GM23338 (cell line): ENCODE results near the gene SLC25A29. TPM values are rescaled to one million over a fixed set of nuclear protein-coding genes. Genes with fewer than 3 reads are reported as not detected.
A peak's percentile ranks its signal among the peaks of the same experiment; 100 is the strongest.

Experiments used
- ATAC-seq: fragments of 200-7000 bp; cut with Tn5 transposase; 3 replicates; pipeline ENCODE4 v1.9.1; 2020
- DNase-seq: peaks from one replicate; pipeline ENCODE4 v3.0.0-alpha.2; 2015; ENCODE audit warnings: low spot score
- H2AFZ ChIP-seq: fragments of 200-600 bp; sonication (generic); 2 replicates; pipeline ENCODE4 v1.8.0; 2016; ENCODE audit warnings: antibody characterized with exemption, mild to moderate bottlenecking, moderate library complexity
- H3F3A ChIP-seq: fragments of 200-600 bp; sonication (generic); replicated peaks from 2 replicates; pipeline ENCODE4 v1.8.0; 2017; ENCODE audit warnings: antibody characterized with exemption, mixed run types, low read depth
- H3K27ac ChIP-seq: fragments of 200-600 bp; sonication (generic); 2 replicates; pipeline ENCODE4 v1.6.1; 2016; ENCODE audit warnings: low read depth
- H3K27me3 ChIP-seq: fragments of 200-600 bp; sonication (generic); 2 replicates; pipeline ENCODE4 v1.8.0; 2016; ENCODE audit warnings: mild to moderate bottlenecking, mixed run types, moderate library complexity; ENCODE audit not compliant: insufficient read depth
- H3K36me3 ChIP-seq: fragments of 200-600 bp; sonication (generic); 2 replicates; pipeline ENCODE4 v1.8.0; 2016; ENCODE audit warnings: mild to moderate bottlenecking; ENCODE audit not compliant: insufficient read depth
- H3K4me1 ChIP-seq: fragments of 200-600 bp; sonication (generic); 2 replicates; pipeline ENCODE4 v1.8.0; 2016; ENCODE audit warnings: mild to moderate bottlenecking, moderate library complexity; ENCODE audit not compliant: insufficient read depth
- H3K4me2 ChIP-seq: fragments of 200-600 bp; sonication (generic); 2 replicates; pipeline ENCODE4 v1.7.1; 2017; ENCODE audit warnings: mixed run types
- H3K4me3 ChIP-seq: fragments of 200-600 bp; sonication (generic); 2 replicates; pipeline ENCODE4 v1.6.1; 2016; ENCODE audit warnings: mixed run types
- H3K79me2 ChIP-seq: fragments of 200-600 bp; sonication (generic); replicated peaks from 2 replicates; pipeline ENCODE4 v1.8.0; 2017; ENCODE audit warnings: mild to moderate bottlenecking; ENCODE audit not compliant: insufficient read depth
- H3K9me2 ChIP-seq: fragments of 200-600 bp; sonication (generic); 2 replicates; pipeline ENCODE4 v1.8.0; 2017; ENCODE audit not compliant: insufficient read depth
- H4K20me1 ChIP-seq: fragments of 200-600 bp; sonication (generic); replicated peaks from 2 replicates; pipeline ENCODE4 v1.8.0; 2017; ENCODE audit warnings: mild to moderate bottlenecking; ENCODE audit not compliant: insufficient read depth
- H3K27ac Mint-ChIP-seq: 2 replicates; pipeline ENCODE4 v1.8.0; 2020; ENCODE audit warnings: inconsistent platforms, mild to moderate bottlenecking, moderate library complexity, mixed read lengths
- H3K27me3 Mint-ChIP-seq: 3 replicates; pipeline ENCODE4 v1.8.0; 2022; ENCODE audit warnings: low read depth, mild to moderate bottlenecking, moderate library complexity, mixed read lengths, inconsistent platforms; ENCODE audit not compliant: insufficient read depth, poor library complexity
- H3K36me3 Mint-ChIP-seq: 3 replicates; pipeline ENCODE4 v1.8.0; 2021; ENCODE audit warnings: low read depth, mild to moderate bottlenecking, inconsistent platforms, moderate library complexity, mixed read lengths
- H3K4me1 Mint-ChIP-seq: 3 replicates; pipeline ENCODE4 v1.8.0; 2020; ENCODE audit warnings: mild to moderate bottlenecking, inconsistent platforms, mixed read lengths
- H3K4me3 Mint-ChIP-seq: 3 replicates; pipeline ENCODE4 v1.8.0; 2021; ENCODE audit warnings: moderate library complexity, mild to moderate bottlenecking, inconsistent platforms, mixed read lengths
- H3K9me3 Mint-ChIP-seq: 3 replicates; pipeline ENCODE4 v1.8.0; 2020; ENCODE audit warnings: moderate library complexity, mild to moderate bottlenecking, inconsistent platforms, mixed read lengths
- EZH2 ChIP-seq: fragments of 200-600 bp; sonication (generic); IDR thresholded peaks from one replicate; pipeline ENCODE4 v1.8.0; 2017; ENCODE audit warnings: antibody characterized with exemption, mild to moderate bottlenecking, low read depth; ENCODE audit not compliant: unreplicated experiment
- JUNB ChIP-seq: IDR thresholded peaks from one replicate; pipeline ENCODE4 v1.6.1; 2016; ENCODE audit warnings: antibody characterized with exemption; ENCODE audit not compliant: unreplicated experiment
- ZNF114 ChIP-seq: fragments of 250-450 bp; sonication (Bioruptor Pico); IDR thresholded peaks from 2 replicates; pipeline ENCODE4 v1.5.0; 2020; ENCODE audit warnings: mild to moderate bottlenecking, moderate library complexity
- ZNF331 ChIP-seq: fragments of 250-450 bp; sonication (Bioruptor Pico); IDR thresholded peaks from 2 replicates; pipeline ENCODE4 v1.5.0; 2020; ENCODE audit warnings: low read depth, mild to moderate bottlenecking, moderate library complexity
- polyA plus RNA-seq: library from polyadenylated mRNA; unstranded; fragments of >200 nt; fragmentation: Nextera tagmentation; extraction: Ambion mirVana; gene quantifications from 2 replicates; pipeline ENCODE4 v1.2.1, GENCODE V29; 2016
- total RNA-seq: library from RNA; depleted of rRNA; stranded (reverse); fragments of >200 nt; shearing (Covaris generic); gene quantifications from 2 replicates; pipeline ENCODE4 v1.2.3, GENCODE V29; 2014
- TF ChIP-seq, protein P1 (sequence below): fragments of 250-450 bp; sonication (Bioruptor Pico); IDR thresholded peaks from 2 replicates; pipeline ENCODE4 v1.5.0; 2020; ENCODE audit warnings: mild to moderate bottlenecking, moderate library complexity
- TF ChIP-seq, protein P2 (sequence below), 2 experiments: fragments of 200-600 bp in 1 of 2; sonication (generic) in 1 of 2; conservative IDR thresholded peaks; 2 replicates each; pipeline versions ENCODE4 v1.5.1 to v1.6.1; 2016 to 2017; ENCODE audit warnings: antibody characterized with exemption in 2 of 2, low read depth in 2 of 2, mild to moderate bottlenecking in 2 of 2, moderate library complexity in 1 of 2
- TF ChIP-seq, protein P3 (sequence below): IDR thresholded peaks from one replicate; pipeline ENCODE4 v1.6.1; 2018; ENCODE audit warnings: antibody characterized with exemption; ENCODE audit not compliant: unreplicated experiment

SLC25A29 gene
- total and polyA plus RNA-seq, 2 experiments from 2014 or later: 65.6 to 206 TPM

DNA sequence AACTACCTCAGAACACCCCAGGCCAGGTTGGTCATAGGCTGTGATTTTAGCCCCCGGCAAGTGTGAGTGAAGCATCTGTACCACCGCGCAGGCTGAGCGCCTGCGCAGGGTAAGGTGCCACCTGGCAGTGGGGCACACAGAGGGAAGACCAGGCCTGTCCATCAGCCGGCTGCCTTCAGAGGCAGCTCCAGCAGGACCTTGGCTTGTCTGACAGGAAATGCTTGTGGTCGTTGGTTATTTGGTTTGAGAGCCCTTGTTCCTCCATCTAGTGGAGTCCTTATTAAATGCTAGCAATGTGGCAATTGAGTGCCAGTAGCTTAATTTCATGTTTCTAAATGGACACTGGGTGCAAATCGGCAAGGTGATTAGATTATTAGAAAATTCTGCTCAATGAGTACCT is 27.5 kb downstream of the SLC25A29 start:
- H3K4me2 ChIP-seq: no peak overlapping the region
- peaks cover 27% of the 10 kb centered on the region for H3K36me3 Mint-ChIP-seq
- H3F3A ChIP-seq: peaks cover 27% of the 10 kb centered on the region; the same call in 1 of the 2 replicates
- H3K79me2 ChIP-seq: peaks cover 91% of the 10 kb centered on the region
- H3K4me3 ChIP-seq: no peak overlapping the region
- H3K4me1 ChIP-seq: peaks cover 48% of the 10 kb centered on the region
- peaks cover 5% of the 10 kb centered on the region for H3K36me3 ChIP-seq
- TF ChIP-seq JUNB (no peak), EZH2 (no peak), ZNF331 (CRISPR knock-in tag) (no peak), ZNF114 (CRISPR knock-in tag) (no peak)
- TF ChIP-seq, protein P1, sequence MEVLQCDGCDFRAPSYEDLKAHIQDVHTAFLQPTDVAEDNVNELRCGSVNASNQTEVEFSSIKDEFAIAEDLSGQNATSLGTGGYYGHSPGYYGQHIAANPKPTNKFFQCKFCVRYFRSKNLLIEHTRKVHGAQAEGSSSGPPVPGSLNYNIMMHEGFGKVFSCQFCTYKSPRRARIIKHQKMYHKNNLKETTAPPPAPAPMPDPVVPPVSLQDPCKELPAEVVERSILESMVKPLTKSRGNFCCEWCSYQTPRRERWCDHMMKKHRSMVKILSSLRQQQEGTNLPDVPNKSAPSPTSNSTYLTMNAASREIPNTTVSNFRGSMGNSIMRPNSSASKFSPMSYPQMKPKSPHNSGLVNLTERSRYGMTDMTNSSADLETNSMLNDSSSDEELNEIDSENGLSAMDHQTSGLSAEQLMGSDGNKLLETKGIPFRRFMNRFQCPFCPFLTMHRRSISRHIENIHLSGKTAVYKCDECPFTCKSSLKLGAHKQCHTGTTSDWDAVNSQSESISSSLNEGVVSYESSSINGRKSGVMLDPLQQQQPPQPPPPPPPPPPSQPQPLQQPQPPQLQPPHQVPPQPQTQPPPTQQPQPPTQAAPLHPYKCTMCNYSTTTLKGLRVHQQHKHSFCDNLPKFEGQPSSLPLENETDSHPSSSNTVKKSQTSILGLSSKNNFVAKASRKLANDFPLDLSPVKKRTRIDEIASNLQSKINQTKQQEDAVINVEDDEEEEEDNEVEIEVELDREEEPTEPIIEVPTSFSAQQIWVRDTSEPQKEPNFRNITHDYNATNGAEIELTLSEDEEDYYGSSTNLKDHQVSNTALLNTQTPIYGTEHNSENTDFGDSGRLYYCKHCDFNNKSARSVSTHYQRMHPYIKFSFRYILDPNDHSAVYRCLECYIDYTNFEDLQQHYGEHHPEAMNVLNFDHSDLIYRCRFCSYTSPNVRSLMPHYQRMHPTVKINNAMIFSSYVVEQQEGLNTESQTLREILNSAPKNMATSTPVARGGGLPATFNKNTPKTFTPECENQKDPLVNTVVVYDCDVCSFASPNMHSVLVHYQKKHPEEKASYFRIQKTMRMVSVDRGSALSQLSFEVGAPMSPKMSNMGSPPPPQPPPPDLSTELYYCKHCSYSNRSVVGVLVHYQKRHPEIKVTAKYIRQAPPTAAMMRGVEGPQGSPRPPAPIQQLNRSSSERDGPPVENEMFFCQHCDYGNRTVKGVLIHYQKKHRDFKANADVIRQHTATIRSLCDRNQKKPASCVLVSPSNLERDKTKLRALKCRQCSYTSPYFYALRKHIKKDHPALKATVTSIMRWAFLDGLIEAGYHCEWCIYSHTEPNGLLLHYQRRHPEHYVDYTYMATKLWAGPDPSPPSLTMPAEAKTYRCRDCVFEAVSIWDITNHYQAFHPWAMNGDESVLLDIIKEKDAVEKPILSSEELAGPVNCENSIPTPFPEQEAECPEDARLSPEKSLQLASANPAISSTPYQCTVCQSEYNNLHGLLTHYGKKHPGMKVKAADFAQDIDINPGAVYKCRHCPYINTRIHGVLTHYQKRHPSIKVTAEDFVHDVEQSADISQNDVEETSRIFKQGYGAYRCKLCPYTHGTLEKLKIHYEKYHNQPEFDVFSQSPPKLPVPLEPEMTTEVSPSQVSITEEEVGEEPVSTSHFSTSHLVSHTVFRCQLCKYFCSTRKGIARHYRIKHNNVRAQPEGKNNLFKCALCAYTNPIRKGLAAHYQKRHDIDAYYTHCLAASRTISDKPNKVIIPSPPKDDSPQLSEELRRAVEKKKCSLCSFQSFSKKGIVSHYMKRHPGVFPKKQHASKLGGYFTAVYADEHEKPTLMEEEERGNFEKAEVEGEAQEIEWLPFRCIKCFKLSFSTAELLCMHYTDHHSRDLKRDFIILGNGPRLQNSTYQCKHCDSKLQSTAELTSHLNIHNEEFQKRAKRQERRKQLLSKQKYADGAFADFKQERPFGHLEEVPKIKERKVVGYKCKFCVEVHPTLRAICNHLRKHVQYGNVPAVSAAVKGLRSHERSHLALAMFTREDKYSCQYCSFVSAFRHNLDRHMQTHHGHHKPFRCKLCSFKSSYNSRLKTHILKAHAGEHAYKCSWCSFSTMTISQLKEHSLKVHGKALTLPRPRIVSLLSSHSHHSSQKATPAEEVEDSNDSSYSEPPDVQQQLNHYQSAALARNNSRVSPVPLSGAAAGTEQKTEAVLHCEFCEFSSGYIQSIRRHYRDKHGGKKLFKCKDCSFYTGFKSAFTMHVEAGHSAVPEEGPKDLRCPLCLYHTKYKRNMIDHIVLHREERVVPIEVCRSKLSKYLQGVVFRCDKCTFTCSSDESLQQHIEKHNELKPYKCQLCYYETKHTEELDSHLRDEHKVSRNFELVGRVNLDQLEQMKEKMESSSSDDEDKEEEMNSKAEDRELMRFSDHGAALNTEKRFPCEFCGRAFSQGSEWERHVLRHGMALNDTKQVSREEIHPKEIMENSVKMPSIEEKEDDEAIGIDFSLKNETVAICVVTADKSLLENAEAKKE (CRISPR knock-in tag): no peak
- TF ChIP-seq, protein P2, sequence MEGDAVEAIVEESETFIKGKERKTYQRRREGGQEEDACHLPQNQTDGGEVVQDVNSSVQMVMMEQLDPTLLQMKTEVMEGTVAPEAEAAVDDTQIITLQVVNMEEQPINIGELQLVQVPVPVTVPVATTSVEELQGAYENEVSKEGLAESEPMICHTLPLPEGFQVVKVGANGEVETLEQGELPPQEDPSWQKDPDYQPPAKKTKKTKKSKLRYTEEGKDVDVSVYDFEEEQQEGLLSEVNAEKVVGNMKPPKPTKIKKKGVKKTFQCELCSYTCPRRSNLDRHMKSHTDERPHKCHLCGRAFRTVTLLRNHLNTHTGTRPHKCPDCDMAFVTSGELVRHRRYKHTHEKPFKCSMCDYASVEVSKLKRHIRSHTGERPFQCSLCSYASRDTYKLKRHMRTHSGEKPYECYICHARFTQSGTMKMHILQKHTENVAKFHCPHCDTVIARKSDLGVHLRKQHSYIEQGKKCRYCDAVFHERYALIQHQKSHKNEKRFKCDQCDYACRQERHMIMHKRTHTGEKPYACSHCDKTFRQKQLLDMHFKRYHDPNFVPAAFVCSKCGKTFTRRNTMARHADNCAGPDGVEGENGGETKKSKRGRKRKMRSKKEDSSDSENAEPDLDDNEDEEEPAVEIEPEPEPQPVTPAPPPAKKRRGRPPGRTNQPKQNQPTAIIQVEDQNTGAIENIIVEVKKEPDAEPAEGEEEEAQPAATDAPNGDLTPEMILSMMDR (conservative IDR thresholded peaks at IDR 0.05; ENCODE audit: low read depth in 2 of 2): no peak
- TF ChIP-seq, protein P3, sequence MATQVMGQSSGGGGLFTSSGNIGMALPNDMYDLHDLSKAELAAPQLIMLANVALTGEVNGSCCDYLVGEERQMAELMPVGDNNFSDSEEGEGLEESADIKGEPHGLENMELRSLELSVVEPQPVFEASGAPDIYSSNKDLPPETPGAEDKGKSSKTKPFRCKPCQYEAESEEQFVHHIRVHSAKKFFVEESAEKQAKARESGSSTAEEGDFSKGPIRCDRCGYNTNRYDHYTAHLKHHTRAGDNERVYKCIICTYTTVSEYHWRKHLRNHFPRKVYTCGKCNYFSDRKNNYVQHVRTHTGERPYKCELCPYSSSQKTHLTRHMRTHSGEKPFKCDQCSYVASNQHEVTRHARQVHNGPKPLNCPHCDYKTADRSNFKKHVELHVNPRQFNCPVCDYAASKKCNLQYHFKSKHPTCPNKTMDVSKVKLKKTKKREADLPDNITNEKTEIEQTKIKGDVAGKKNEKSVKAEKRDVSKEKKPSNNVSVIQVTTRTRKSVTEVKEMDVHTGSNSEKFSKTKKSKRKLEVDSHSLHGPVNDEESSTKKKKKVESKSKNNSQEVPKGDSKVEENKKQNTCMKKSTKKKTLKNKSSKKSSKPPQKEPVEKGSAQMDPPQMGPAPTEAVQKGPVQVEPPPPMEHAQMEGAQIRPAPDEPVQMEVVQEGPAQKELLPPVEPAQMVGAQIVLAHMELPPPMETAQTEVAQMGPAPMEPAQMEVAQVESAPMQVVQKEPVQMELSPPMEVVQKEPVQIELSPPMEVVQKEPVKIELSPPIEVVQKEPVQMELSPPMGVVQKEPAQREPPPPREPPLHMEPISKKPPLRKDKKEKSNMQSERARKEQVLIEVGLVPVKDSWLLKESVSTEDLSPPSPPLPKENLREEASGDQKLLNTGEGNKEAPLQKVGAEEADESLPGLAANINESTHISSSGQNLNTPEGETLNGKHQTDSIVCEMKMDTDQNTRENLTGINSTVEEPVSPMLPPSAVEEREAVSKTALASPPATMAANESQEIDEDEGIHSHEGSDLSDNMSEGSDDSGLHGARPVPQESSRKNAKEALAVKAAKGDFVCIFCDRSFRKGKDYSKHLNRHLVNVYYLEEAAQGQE: no peak
- peaks cover 58% of the 10 kb centered on the region for H4K20me1 ChIP-seq
- H3K27ac Mint-ChIP-seq: no peak overlapping the region
- no peaks in the 10 kb centered on the region for H3K27me3 Mint-ChIP-seq
- H3K9me2 ChIP-seq: no peaks in the 10 kb centered on the region
- H3K9me3 Mint-ChIP-seq: no peaks in the 10 kb centered on the region
- H3K27me3 ChIP-seq: no peaks in the 10 kb centered on the region
- no peak for ATAC-seq
- H3K4me1 Mint-ChIP-seq: peaks cover 56% of the 10 kb centered on the region
- H2AFZ ChIP-seq: no peak overlapping the region
- peak overlapping the region; percentile 69; the same call in 1 of the 2 replicates for H3K27ac ChIP-seq
- no peak for DNase-seq
- no peak overlapping the region for H3K4me3 Mint-ChIP-seq
